NT2/D1 (cell line): ENCODE measurements around the gene CD69.

ENCODE experiments used
- DNase-seq: peaks from one replicate; pipeline ENCODE4 v3.0.0-alpha.2; 2011; ENCODE audit warnings: low read depth, low spot score
- H3K27me3 ChIP-seq: 2 replicates; pipeline ENCODE4 v1.6.0; 2011; ENCODE audit warnings: mild to moderate bottlenecking; ENCODE audit not compliant: insufficient read length, insufficient read depth
- H3K36me3 ChIP-seq: 2 replicates; pipeline ENCODE4 v1.6.1; 2011; ENCODE audit warnings: mild to moderate bottlenecking, low read length, mixed read lengths; ENCODE audit not compliant: insufficient read depth, insufficient read length
- H3K4me1 ChIP-seq: 2 replicates; pipeline ENCODE4 v1.5.1; 2011; ENCODE audit not compliant: insufficient read depth, insufficient read length
- H3K4me3 ChIP-seq: 2 replicates; pipeline ENCODE4 v1.5.1; 2011; ENCODE audit warnings: low read depth; ENCODE audit not compliant: insufficient read length
- H3K9ac ChIP-seq: 2 replicates; pipeline ENCODE4 v1.6.0; 2011; ENCODE audit warnings: low read depth; ENCODE audit not compliant: insufficient read length
- H3K9me3 ChIP-seq: 2 replicates; pipeline ENCODE4 v1.5.1; 2011; ENCODE audit warnings: mild to moderate bottlenecking, low read length; ENCODE audit not compliant: insufficient read depth
- SUZ12 ChIP-seq: IDR thresholded peaks from 2 replicates; pipeline ENCODE4 v1.6.1; 2011; ENCODE audit not compliant: insufficient read length, insufficient read depth; ENCODE audit errors: extremely low read depth
- YY1 ChIP-seq: IDR thresholded peaks from 2 replicates; pipeline ENCODE4 v1.6.1; 2011; ENCODE audit not compliant: insufficient read length, insufficient read depth
- ZNF274 ChIP-seq: IDR thresholded peaks from 2 replicates; pipeline ENCODE4 v1.6.1; 2011; ENCODE audit warnings: mild to moderate bottlenecking, low read depth, low read length

Gene CD69

GRCh38 chr12:9758119-9758518 lies 2.6 kb downstream of the CD69 start:
- no peaks in the 10 kb centered on the region for H3K27me3 ChIP-seq
- no peaks in the 10 kb centered on the region for H3K36me3 ChIP-seq
- H3K9ac ChIP-seq, result no peak overlapping the region
- no peaks in the 10 kb centered on the region for H3K4me1 ChIP-seq
- TF ChIP-seq ZNF274 (no peak), YY1 (no peak), SUZ12 (no peak)
- DNase-seq, result no peak
- no peaks in the 10 kb centered on the region for H3K9me3 ChIP-seq
- no peak overlapping the region for H3K4me3 ChIP-seq

GRCh38 chr12:9757433-9758025 lies 3.2 kb downstream of the CD69 start:
- Histone ChIP-seq H3K9me3 (no peaks in the 10 kb centered on the region), H3K4me1 (no peaks in the 10 kb centered on the region), H3K4me3 (no peak overlapping the region), H3K9ac (no peak overlapping the region), H3K36me3 (no peaks in the 10 kb centered on the region), H3K27me3 (no peaks in the 10 kb centered on the region)
- DNase-seq, result no peak
- TF ChIP-seq YY1 (no peak), SUZ12 (no peak), ZNF274 (no peak)

GRCh38 chr12:9756706-9757105 lies 4.0 kb downstream of the CD69 start:
- no peak for TF ChIP-seq ZNF274
- peaks cover 3% of the 10 kb centered on the region; the same call in 1 of the 2 replicates for H3K9me3 ChIP-seq
- H3K36me3 ChIP-seq, result no peaks in the 10 kb centered on the region
- H3K27me3 ChIP-seq, result no peaks in the 10 kb centered on the region
- DNase-seq, result no peak
- no peak overlapping the region for H3K4me3 ChIP-seq
- no peak overlapping the region for H3K9ac ChIP-seq
- H3K4me1 ChIP-seq, result no peaks in the 10 kb centered on the region

- TF ChIP-seq YY1, result no peak
- no peak for TF ChIP-seq SUZ12
- TF ChIP-seq ZNF274, result no peak
- no peaks in the 10 kb centered on the region for H3K4me1 ChIP-seq
These were observed 4.5 kb downstream of the CD69 start for GRCh38 chr12:9756170-9756569.

GRCh38 chr12:9755567-9755966 lies 5.1 kb downstream of the CD69 start:
- TF ChIP-seq YY1, result no peak
- TF ChIP-seq SUZ12, result no peak
- TF ChIP-seq ZNF274, result no peak
- no peak for DNase-seq
- no peaks in the 10 kb centered on the region for H3K36me3 ChIP-seq
- H3K27me3 ChIP-seq, result no peaks in the 10 kb centered on the region
- H3K4me1 ChIP-seq, result no peaks in the 10 kb centered on the region
- no peak overlapping the region for H3K4me3 ChIP-seq
- H3K9me3 ChIP-seq, result peaks cover 4% of the 10 kb centered on the region; the same call in 1 of the 2 replicates
- H3K9ac ChIP-seq, result no peak overlapping the region

More at GRCh38 chr12:9756170-9756569, 4.5 kb downstream of the CD69 start:
- DNase-seq, result no peak
- Histone ChIP-seq H3K9me3 (peaks cover 4% of the 10 kb centered on the region; the same call in 1 of the 2 replicates), H3K36me3 (no peaks in the 10 kb centered on the region), H3K27me3 (no peaks in the 10 kb centered on the region), H3K9ac (no peak overlapping the region), H3K4me3 (no peak overlapping the region)

GRCh38 chr12:9755035-9755434 lies 5.7 kb downstream of the CD69 start:
- DNase-seq, result no peak
- no peak for TF ChIP-seq SUZ12
- TF ChIP-seq ZNF274, result no peak
- no peak for TF ChIP-seq YY1
- H3K9ac ChIP-seq, result no peak overlapping the region
- peaks cover 4% of the 10 kb centered on the region; the same call in 1 of the 2 replicates for H3K9me3 ChIP-seq
- H3K4me3 ChIP-seq, result no peak overlapping the region
- H3K4me1 ChIP-seq, result no peaks in the 10 kb centered on the region
- no peaks in the 10 kb centered on the region for H3K36me3 ChIP-seq
- H3K27me3 ChIP-seq, result no peaks in the 10 kb centered on the region

- H3K9ac ChIP-seq, result no peak overlapping the region
- peaks cover 4% of the 10 kb centered on the region; the same call in 1 of the 2 replicates for H3K9me3 ChIP-seq
- no peaks in the 10 kb centered on the region for H3K36me3 ChIP-seq
- H3K27me3 ChIP-seq, result no peaks in the 10 kb centered on the region
- TF ChIP-seq SUZ12, result no peak
- TF ChIP-seq ZNF274, result no peak
- TF ChIP-seq YY1, result no peak
- H3K4me1 ChIP-seq, result no peaks in the 10 kb centered on the region
- DNase-seq, result no peak
- no peak overlapping the region for H3K4me3 ChIP-seq
These were observed 6.4 kb downstream of the CD69 start for GRCh38 chr12:9754099-9754927.
